GM18907 (cell line): Measurements from ENCODE around the gene TCAP.
"Not testable (repeated sequence)": the region's sequence is repeated elsewhere in the genome, so short reads cannot be mapped to it uniquely, and the experiment has no call there.

ENCODE experiments used
- ATAC-seq: cut with Tn5 transposase; IDR thresholded peaks from one replicate; pipeline ENCODE4 v1.9.1; 2021; ENCODE audit warnings: mild to moderate bottlenecking, moderate library complexity; ENCODE audit not compliant: unreplicated experiment

Gene TCAP

GRCh38 chr17:39702901-39703893 is 38.0 kb downstream of the TCAP start:
- ATAC-seq: no peak

GRCh38 chr17:39703913-39704312 is 38.8 kb downstream of the TCAP start:
- no peak for ATAC-seq

DNA sequence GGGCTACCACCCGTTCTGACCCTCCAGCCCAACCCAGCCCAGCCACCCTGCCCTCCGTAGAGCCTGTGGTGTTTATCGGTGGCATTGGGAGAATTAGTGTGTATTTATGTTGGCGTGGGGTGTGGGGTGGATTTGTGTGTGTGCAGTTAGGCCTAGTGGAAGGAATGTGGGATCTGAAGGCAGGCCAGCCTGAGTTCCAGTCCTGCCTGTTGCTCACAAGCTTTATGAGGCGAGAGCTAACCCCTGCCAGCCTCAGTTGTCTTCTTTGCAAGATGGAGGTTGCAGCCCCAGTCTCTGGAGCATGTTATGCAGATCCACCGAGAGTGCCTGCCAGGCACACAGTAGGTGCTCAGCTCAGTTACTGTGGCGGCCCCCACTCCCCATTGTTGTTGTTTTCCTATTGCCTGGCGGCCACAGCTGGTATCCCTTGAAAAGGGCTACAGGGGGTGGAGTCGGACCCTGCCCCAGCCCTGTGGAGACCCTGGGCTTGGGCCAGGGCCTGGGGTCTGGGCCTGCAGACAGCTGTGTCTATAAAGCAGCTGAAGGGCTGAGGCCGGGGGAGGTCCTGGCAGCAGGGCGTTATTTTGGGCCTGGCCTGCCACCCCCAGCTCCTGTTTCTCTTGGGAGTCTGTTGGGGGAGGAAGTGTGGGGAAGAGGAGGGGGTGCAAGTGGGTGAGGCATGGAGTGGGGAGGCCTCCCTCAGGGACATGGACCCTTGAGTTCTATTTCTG is 39.8 kb downstream of the TCAP start:
- no peak for ATAC-seq

- no peak for ATAC-seq
These were observed 40.7 kb downstream of the TCAP start for GRCh38 chr17:39705786-39706348.

DNA sequence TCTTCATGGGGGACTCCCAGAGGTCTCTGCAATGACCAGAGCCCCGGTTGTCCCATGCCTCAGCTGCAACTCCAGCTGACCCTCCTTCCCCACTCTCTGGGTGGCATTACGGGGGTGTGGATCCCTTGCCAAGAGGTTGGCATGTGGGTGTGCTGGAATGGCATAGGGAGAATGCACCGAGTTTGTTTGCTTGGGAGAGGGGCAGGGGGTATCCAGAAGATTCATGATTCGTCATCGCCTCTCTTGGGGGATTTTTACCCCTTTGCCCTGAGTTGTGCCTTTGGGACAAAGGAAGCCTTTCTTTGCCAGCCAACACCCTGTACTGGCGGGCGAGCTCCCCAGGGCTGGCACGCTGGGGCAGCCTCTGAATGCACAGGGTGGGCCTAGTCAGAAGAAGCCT is 41.2 kb downstream of the TCAP start:
- ATAC-seq: no peak

DNA sequence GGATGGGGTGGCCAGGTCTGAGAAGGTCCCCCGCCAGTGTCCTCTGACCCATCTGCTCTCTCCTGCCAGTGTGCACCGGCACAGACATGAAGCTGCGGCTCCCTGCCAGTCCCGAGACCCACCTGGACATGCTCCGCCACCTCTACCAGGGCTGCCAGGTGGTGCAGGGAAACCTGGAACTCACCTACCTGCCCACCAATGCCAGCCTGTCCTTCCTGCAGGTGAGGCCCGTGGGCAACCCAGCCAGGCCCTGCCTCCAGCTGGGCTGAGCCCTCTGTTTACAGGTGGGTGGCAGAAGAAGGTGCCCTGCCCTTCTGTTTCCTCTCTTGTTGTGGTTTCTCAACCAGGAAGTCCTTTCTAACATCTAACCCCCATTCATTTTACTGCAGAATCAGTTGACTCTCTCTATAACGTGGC is 41.8 kb downstream of the TCAP start:
- no peak for ATAC-seq

DNA sequence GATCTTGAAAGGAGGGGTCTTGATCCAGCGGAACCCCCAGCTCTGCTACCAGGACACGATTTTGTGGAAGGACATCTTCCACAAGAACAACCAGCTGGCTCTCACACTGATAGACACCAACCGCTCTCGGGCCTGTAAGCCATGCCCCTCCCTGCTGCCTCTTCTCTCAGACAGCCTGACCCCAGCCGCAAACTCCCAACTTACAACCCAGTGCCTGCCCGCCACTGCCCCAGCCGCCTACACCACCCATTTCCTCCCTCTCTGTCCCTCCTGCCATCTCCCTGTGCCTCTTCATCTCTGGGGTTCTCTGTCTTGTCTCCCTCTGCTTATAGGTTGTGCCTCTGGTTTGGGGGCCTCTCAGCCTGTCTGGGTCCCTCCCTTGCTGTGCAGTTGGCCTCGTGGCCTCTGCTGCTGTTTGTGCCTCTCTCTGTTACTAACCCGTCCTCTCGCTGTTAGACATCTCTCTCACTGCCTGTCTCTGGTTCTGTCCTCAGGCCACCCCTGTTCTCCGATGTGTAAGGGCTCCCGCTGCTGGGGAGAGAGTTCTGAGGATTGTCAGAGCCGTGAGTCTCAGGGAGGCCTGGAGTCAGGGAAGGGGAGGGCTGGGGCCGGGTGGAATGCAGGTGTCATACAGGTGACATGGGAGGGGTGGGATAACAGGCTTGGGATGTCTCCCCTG is 44.3 kb downstream of the TCAP start:
- no peak for ATAC-seq

- no peak for ATAC-seq
These were observed 45.1 kb downstream of the TCAP start for GRCh38 chr17:39709998-39710964.

- not testable (repeated sequence) for ATAC-seq
These were observed 45.9 kb downstream of the TCAP start for GRCh38 chr17:39711071-39711470.

GRCh38 chr17:39711851-39712250 is 46.7 kb downstream of the TCAP start:
- ATAC-seq: no peak

- ATAC-seq: no peak
These were observed 49.1 kb downstream of the TCAP start for GRCh38 chr17:39714234-39714633.

DNA sequence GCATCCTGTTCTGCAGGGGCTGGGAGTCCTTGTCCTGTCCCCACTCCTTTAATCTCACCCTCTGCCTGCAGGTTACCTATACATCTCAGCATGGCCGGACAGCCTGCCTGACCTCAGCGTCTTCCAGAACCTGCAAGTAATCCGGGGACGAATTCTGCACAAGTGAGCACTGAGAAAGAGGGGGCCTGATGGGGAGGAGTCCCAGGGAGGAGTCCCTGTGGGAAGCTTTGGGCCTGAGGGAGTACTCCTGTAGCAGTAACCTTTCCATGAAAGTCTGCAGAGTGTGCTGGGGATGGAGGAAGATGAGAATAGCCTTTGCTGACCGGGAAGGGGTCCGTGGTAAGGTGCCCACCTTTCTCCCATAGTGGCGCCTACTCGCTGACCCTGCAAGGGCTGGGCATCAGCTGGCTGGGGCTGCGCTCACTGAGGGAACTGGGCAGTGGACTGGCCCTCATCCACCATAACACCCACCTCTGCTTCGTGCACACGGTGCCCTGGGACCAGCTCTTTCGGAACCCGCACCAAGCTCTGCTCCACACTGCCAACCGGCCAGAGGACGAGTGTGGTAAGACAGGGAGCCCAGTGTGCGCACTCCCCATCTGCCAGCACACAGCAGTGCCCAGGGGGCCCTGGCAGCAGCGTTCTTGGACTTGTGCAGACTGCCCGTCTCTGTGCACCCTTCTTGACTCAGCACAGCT is 50.4 kb downstream of the TCAP start:
- no peak for ATAC-seq
